Chondrocyte (in vitro differentiated cells): ENCODE results near the gene ZNF787. TPM values are rescaled to one million over a fixed set of nuclear protein-coding genes. Genes with fewer than 3 reads are reported as not detected.
"Not testable (repeated sequence)": the region's sequence is repeated elsewhere in the genome, so short reads cannot be mapped to it uniquely, and the experiment has no call there.

Experiments
- DNase-seq: peaks from one replicate; pipeline ENCODE4 v3.0.0; 2021; ENCODE audit warnings: mixed read lengths, low spot score
- H3K27ac Mint-ChIP-seq: one replicate; pipeline ENCODE4 v1.8.0; 2021; ENCODE audit warnings: mild to moderate bottlenecking, moderate library complexity, mixed read lengths; ENCODE audit not compliant: unreplicated experiment
- H3K27me3 Mint-ChIP-seq: 2 replicates; pipeline ENCODE4 v1.8.0; 2021; ENCODE audit warnings: low read depth, mixed read lengths
- H3K36me3 Mint-ChIP-seq: 2 replicates; pipeline ENCODE4 v1.8.0; 2021; ENCODE audit warnings: low read depth, mixed read lengths
- H3K4me1 Mint-ChIP-seq: 2 replicates; pipeline ENCODE4 v1.8.0; 2021; ENCODE audit warnings: low read depth, mild to moderate bottlenecking, mixed read lengths
- H3K4me3 Mint-ChIP-seq: one replicate; pipeline ENCODE4 v1.8.0; 2021; ENCODE audit warnings: mild to moderate bottlenecking, moderate library complexity, mixed read lengths; ENCODE audit not compliant: unreplicated experiment
- H3K9me3 Mint-ChIP-seq: 2 replicates; pipeline ENCODE4 v1.8.0; 2021; ENCODE audit warnings: low read depth, mixed read lengths
- total RNA-seq: library from RNA; stranded (reverse); gene quantifications from 3 replicates; pipeline ENCODE4 v1.2.1, GENCODE V29; 2021
- TF ChIP-seq, protein P1 (sequence below): fragments of 200-600 bp; sonication (generic); IDR thresholded peaks from 2 replicates; pipeline ENCODE4 v1.5.0; 2021; ENCODE audit warnings: antibody characterized with exemption, mild to moderate bottlenecking, moderate library complexity

Gene ZNF787
- total RNA-seq, 1 donor from 2014 or later: 26.5 TPM

DNA sequence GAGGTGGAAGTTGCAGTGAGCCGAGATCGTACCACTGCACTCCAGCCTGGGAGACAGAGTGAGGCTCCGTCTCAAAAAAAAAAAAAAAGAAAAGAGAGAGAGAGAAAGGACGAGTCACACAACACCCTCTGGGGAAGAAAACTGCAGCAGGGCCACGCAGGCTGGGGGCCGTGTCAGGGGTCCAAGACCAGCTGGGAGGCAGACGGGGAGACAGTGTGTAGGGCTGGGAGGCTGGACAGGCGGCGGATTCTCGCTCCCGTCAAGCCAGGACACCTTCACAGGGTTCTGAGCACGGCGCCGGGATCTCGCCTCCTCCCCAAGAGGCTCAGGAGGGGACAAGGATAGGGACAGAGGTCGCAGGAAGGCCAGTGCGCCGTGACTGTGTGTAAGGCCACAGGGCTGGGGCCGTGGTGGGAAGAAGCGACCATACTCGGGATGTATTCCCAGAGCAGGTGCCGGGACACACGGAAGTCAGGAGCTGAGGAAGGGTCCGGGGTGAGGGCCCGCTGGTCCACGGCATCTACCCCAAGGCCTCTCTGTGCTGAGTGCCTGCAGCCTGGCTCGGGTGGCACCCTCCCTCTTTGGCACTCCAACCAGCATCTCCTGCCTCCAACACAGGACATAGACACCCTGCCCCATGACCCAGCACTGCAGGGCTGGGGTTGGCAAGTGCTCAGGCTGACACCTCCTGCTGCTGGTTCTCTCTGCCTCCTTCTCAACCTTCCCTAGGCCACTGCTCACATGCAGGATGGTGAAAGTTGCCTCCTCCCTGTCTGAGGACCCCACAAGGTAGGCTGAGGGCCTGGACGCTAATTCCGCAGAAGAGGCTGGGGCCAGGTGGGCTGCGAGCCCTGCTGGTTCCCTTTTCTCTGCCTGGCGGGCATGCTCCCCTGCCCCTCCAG lies 21.2 kb downstream of the ZNF787 start:
- Mint-ChIP-seq H3K36me3 (peaks cover 5% of the 10 kb centered on the region), H3K4me1 (no peaks in the 10 kb centered on the region), H3K4me3 (no peak overlapping the region), H3K9me3 (no peaks in the 10 kb centered on the region), H3K27me3 (no peaks in the 10 kb centered on the region), H3K27ac (peak overlapping the region; percentile 45)
- TF ChIP-seq, protein P1, sequence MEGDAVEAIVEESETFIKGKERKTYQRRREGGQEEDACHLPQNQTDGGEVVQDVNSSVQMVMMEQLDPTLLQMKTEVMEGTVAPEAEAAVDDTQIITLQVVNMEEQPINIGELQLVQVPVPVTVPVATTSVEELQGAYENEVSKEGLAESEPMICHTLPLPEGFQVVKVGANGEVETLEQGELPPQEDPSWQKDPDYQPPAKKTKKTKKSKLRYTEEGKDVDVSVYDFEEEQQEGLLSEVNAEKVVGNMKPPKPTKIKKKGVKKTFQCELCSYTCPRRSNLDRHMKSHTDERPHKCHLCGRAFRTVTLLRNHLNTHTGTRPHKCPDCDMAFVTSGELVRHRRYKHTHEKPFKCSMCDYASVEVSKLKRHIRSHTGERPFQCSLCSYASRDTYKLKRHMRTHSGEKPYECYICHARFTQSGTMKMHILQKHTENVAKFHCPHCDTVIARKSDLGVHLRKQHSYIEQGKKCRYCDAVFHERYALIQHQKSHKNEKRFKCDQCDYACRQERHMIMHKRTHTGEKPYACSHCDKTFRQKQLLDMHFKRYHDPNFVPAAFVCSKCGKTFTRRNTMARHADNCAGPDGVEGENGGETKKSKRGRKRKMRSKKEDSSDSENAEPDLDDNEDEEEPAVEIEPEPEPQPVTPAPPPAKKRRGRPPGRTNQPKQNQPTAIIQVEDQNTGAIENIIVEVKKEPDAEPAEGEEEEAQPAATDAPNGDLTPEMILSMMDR: no peak
- DNase-seq: peak; percentile 87

DNA sequence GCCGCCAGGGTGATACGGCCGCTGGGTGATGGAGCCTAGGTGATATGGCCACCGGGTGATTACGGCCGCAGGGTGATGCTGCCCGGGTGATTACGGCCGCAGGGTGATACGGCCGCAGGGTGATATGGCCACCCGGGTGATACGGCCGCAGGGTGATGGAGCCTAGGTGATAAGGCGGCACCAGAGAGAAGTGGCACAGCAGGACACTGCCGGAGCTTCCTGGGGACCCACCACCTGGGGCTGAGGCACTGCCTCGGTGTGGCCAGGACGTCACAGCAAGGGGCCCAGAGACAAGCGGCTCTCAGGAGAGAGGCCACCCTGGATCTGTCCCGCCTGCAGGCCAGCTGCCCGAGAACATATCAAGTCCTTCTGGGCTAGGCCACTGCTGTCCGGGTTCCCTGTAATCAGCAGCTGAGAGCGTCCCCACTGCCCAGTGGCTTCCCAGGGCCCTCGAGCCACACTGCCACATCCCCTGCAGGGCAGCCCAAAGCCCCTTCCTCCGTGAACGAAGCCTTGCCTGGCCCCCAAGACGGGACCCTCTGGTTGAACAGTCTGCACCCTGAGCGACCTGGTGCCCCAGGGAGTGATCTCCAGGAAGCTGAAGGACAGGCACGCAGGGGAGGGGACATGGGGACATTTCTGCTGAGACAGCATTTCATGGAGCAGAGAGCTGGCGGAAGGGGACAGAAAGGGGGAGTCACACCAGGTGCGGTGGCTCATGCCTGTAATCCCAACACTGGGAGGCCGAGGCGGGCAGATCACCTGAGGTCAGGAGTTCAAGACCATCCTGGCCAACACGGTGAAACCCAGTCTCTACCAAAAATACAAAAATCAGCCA lies 22.1 kb downstream of the ZNF787 start:
- Mint-ChIP-seq H3K4me3 (no peak overlapping the region), H3K9me3 (no peaks in the 10 kb centered on the region), H3K36me3 (peaks cover 5% of the 10 kb centered on the region), H3K4me1 (no peaks in the 10 kb centered on the region), H3K27me3 (no peaks in the 10 kb centered on the region), H3K27ac (no peak overlapping the region)
- DNase-seq: peak; percentile 86
- TF ChIP-seq, protein P1: no peak

- not testable (repeated sequence) for H3K4me1 Mint-ChIP-seq, H3K27me3 Mint-ChIP-seq, H3K4me3 Mint-ChIP-seq, H3K27ac Mint-ChIP-seq, H3K9me3 Mint-ChIP-seq, H3K36me3 Mint-ChIP-seq
- DNase-seq: peak; percentile 77
These were observed 22.9 kb downstream of the ZNF787 start for GRCh38 chr19:56098237-56098636.

- H3K27me3 Mint-ChIP-seq: no peaks in the 10 kb centered on the region
- TF ChIP-seq, protein P1: no peak
- peaks cover 7% of the 10 kb centered on the region for H3K9me3 Mint-ChIP-seq
- peaks cover 10% of the 10 kb centered on the region for H3K36me3 Mint-ChIP-seq
- no peak for DNase-seq
- H3K27ac Mint-ChIP-seq: no peak overlapping the region
- H3K4me1 Mint-ChIP-seq: no peaks in the 10 kb centered on the region
- no peak overlapping the region for H3K4me3 Mint-ChIP-seq
These were observed 23.3 kb downstream of the ZNF787 start for GRCh38 chr19:56097776-56098175.

GRCh38 chr19:56097306-56097705 lies 23.8 kb downstream of the ZNF787 start:
- DNase-seq: peak; percentile 85
- Mint-ChIP-seq H3K27ac (no peak overlapping the region), H3K4me3 (no peak overlapping the region), H3K27me3 (no peaks in the 10 kb centered on the region), H3K9me3 (peaks cover 8% of the 10 kb centered on the region), H3K36me3 (peaks cover 10% of the 10 kb centered on the region), H3K4me1 (no peaks in the 10 kb centered on the region)
- TF ChIP-seq, protein P1: no peak
